GM18951 (cell line): ENCODE measurements around the gene LINGO3.
A peak's percentile ranks its signal among the peaks of the same experiment; 100 is the strongest.

Experiments
- POLR2A ChIP-seq: IDR thresholded peaks from 4 replicates; pipeline ENCODE4 v1.6.1; 2011; ENCODE audit warnings: mild to moderate bottlenecking; ENCODE audit not compliant: insufficient read length, insufficient read depth; ENCODE audit errors: extremely low read depth
- in situ Hi-C: fragments of 300-500 bp; cut with MboI; formaldehyde crosslinking; loops from one replicate; pipeline ENCODE4 v1.12.0; 2022; ENCODE audit warnings: low sequenced_read_pairs, mixed read lengths, inconsistent platforms; ENCODE audit not compliant: unreplicated experiment

Gene LINGO3

GRCh38 chr19:2282062-2282861 lies 25.7 kb downstream of the LINGO3 start, which contains the start of gene PEAK3:
Gene PEAK3 (minus strand): TSS chr19:2282175. CDS start chr19:2280931, 1,244 bp downstream.
- no peak for TF ChIP-seq POLR2A
- in situ Hi-C loops = loop anchor here (25.0 kb wide), 1 partner anchor 330 kb away; no protein-coding TSS in a partner anchor

DNA sequence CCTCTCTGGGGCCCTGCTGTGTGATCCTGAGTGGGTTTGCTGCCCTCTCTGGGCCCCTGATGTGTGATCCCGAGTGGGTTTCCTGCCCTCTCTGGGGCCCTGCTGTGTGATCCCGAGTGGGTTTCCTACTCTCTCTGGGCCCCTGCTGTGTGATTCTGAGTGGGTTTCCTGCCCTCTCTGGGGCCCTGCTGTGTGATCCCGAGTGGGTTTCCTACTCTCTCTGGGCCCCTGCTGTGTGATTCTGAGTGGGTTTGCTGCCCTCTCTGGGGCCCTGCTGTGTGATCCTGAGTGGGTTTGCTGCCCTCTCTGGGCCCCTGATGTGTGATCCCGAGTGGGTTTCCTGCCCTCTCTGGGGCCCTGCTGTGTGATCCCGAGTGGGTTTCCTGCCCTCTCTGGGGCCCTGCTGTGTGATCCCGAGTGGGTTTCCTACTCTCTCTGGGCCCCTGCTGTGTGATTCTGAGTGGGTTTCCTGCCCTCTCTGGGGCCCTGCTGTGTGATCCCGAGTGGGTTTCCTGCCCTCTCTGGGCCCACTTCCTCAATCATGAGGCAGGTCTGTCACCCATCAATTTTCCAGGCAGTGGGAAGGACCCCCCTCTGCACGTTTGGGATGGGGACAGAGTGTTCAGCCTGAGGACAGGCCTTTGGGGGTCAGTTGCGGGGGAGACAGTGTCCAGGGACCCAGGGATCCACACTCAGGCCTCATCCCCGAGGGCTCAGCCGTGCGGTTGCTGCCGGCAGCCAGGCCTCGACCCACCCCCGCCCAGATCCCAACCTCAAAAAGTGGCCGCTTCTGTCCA lies 26.5 kb downstream of the LINGO3 start:
- in situ Hi-C loops = loop anchor here (25.0 kb wide), 1 partner anchor 331 kb away; no protein-coding TSS in a partner anchor

GRCh38 chr19:2280633-2281264 lies 27.2 kb downstream of the LINGO3 start:
- in situ Hi-C loops = loop anchor here (25.0 kb wide), 1 partner anchor 332 kb away; no protein-coding TSS in a partner anchor
- TF ChIP-seq POLR2A = no peak

DNA sequence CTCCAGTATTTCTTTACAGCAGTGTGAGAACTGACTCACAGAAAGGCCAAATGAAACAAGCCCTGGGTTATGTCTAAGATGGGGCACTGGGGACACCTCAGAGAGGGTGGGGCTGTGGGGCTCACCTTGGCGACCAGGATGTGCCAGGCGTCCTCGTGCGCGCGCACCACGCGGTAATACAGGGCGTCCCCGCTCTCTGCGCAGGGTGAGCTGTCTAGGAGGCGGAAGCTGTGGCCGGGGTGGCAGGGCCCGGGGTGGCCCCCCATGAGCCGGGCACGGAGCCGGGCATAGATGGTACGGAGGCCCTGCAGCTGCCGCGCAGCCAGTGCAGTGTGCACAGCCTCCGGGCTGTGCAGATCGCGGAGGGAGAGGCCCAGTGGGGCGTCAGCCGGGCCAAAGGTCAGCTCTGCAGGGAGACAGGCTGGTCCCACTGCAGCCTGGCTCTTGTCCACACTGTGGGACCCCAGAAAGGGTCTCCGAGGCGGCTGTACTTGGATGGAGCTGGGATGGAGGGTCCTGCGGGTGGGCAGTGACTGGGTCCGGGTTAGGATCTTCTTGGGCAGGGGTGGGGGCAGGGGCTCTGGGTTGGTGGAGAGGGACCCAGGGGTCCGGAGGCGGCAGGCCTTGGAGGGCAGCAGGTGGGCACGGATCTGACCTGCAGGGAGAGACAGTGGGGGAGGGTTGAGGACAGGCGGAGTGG lies 29.3 kb downstream of the LINGO3 start:
- in situ Hi-C loops = loop anchor here (25.0 kb wide), 1 partner anchor 334 kb away; no protein-coding TSS in a partner anchor
- TF ChIP-seq POLR2A = no peak

DNA sequence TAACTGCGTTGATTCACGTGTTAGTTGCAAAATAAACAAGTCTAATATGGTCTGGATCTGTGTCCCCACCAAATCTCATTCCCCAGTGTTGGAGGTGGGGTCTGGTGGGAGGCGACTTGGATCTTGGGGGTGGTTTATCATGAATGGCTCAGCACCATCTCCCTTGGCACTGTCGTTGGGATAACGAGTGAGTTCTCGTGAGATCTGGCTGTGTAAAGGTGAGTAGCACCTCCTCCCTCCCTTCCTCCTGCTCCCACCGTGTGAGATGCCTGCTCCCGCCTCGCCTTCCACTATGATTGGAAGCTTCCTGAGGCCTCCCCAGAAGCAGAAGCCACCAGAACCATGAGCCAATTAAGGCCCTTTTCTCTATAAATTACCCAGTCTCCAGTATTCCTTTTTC lies 30.8 kb downstream of the LINGO3 start:
- in situ Hi-C loops = loop anchor here (25.0 kb wide), 1 partner anchor 335 kb away; no protein-coding TSS in a partner anchor
- no peak for TF ChIP-seq POLR2A

- TF ChIP-seq POLR2A = no peak
- in situ Hi-C loops = loop anchor here (25.0 kb wide), 1 partner anchor 336 kb away; no protein-coding TSS in a partner anchor
Observed at GRCh38 chr19:2276429-2276986, 31.4 kb downstream of the LINGO3 start.

DNA sequence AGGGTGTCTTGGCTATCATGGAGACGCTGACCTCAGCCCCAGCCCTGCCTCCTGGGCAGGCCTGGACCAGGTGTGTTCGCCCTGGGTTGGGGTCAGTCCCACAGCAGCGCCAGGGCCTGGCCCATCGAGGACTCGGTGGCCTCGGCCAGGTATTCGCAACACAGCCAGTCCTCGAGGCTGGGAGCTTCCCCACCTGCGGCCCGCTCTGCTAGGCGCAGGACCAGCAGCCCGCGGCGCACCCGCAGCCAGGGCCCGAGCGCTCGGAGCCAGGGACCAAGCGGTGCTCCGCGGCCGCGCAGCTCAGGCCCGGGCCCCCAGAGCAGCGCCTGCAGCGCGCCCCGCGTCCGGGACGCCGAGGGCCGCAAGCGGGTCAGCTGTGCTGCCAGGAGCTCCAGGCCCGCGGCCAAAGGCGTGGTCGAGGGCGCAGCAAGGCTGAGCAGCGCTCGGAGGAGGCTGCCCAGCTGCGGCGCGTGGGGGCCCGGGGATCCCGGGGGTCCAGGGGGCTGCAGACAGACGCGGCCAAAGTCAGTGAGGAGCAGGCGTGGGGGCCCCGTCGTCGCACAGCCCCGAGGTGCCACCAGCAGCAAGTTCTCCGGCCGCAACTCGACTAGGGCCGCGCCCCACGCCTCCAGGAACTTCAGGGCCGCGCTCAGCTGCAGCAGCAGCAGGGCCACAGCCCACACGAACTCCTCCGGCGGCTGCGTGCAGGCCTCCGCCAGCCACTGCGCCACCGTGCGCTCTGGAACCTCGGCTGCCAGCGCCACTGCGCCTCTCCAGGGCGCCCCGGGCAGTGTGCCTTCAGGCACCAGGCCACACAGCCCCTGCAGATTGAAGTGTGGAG lies 32.1 kb downstream of the LINGO3 start:
- in situ Hi-C loops = loop anchor here (25.0 kb wide), 1 partner anchor 336 kb away; no protein-coding TSS in a partner anchor
- no peak for TF ChIP-seq POLR2A

DNA sequence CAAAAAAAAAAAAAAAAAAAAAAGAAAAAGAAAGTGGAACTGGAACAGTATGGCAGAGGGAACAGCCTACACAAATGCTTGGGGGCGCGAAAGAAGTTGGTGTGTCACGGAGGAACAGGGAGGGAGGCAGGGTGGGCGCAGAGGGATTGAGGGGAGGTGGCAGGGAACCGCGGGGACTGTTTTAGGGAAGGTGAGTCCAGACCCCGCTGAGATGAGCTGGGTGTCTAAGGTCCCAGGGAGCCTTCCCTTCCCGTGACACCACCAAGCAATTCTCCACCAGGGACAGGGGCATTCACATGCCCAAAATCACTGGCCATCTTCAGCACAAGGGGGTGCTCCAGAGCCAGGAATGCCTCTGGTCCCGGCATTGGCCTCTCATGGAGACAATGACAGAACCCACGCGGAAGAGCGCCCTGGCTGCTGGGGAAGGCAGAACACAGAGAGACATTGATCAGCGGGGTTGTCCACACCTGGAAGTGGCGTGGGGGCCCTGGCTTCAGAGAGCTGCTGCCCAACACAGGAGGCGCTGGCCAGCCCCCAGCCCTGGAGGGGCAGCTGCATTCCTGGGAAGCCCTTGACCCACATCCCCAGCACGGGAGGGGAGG lies 32.9 kb downstream of the LINGO3 start:
- TF ChIP-seq POLR2A = no peak
- in situ Hi-C loops = loop anchor here (25.0 kb wide), 1 partner anchor 337 kb away; no protein-coding TSS in a partner anchor

GRCh38 chr19:2274185-2274711 lies 33.7 kb downstream of the LINGO3 start:
- in situ Hi-C loops = no loop called here
- no peak for TF ChIP-seq POLR2A

GRCh38 chr19:2273356-2274184 lies 34.4 kb downstream of the LINGO3 start:
- TF ChIP-seq POLR2A = peak; percentile 53
- in situ Hi-C loops = no loop called here
